K562 (cell line): ENCODE data around the gene HMGXB3. TPM values are rescaled to one million over a fixed set of nuclear protein-coding genes. Genes with fewer than 3 reads are reported as not detected.

Experiments
- ADNP ChIP-seq: fragments of 200-800 bp; sonication (Bioruptor generic); IDR thresholded peaks from 2 replicates; pipeline ENCODE4 v1.6.1; 2016; ENCODE audit warnings: missing genetic modification characterization, missing compliant biosample characterization
- BACH1 ChIP-seq: fragments of 200-800 bp; sonication (Bioruptor generic); IDR thresholded peaks from 2 replicates; pipeline ENCODE4 v1.6.1; 2016; ENCODE audit warnings: missing genetic modification characterization, missing compliant biosample characterization
- CBFA2T2 ChIP-seq: fragments of 450-650 bp; conservative IDR thresholded peaks from 2 replicates; pipeline ENCODE4 v1.6.1; 2017; ENCODE audit warnings: mild to moderate bottlenecking
- CEBPG ChIP-seq, 3 experiments: fragments of 200-800 bp in 1 of 3; sonication (Bioruptor generic) in 1 of 3; sonication (generic) in 1 of 3; formaldehyde crosslinking in 1 of 3; IDR thresholded peaks in 2 of 3; conservative IDR thresholded peaks in 1 of 3; 2 replicates each; pipeline versions ENCODE4 v1.6.1 to v1.8.0; 2016 to 2022; ENCODE audit warnings: missing compliant biosample characterization in 2 of 3, missing genetic modification characterization in 2 of 3, mild to moderate bottlenecking in 1 of 3, missing genetic modification reagents in 1 of 3
- GTF2E2 ChIP-seq: fragments of 200-800 bp; sonication (Bioruptor generic); IDR thresholded peaks from 2 replicates; pipeline ENCODE4 v1.6.1; 2016; ENCODE audit warnings: missing genetic modification characterization, missing compliant biosample characterization
- HNRNPL ChIP-seq: fragments of 200-400 bp; formaldehyde crosslinking; IDR thresholded peaks from 2 replicates; pipeline ENCODE4 v1.6.1; 2017; ENCODE audit warnings: low read depth, mild to moderate bottlenecking, low read length
- HOXB6 ChIP-seq: fragments of 250-450 bp; sonication (Bioruptor Pico); IDR thresholded peaks from 2 replicates; pipeline ENCODE4 v1.5.1; 2022; ENCODE audit warnings: mild to moderate bottlenecking, borderline replicate concordance
- LCOR ChIP-seq: sonication (generic); formaldehyde crosslinking; IDR thresholded peaks from 2 replicates; pipeline ENCODE4 v1.8.0; 2022; ENCODE audit warnings: mild to moderate bottlenecking, missing genetic modification reagents
- MTA1 ChIP-seq: fragments of 450-650 bp; IDR thresholded peaks from 2 replicates; pipeline ENCODE4 v1.6.1; 2017; ENCODE audit warnings: borderline replicate concordance
- NCOA2 ChIP-seq, 2 experiments: fragments of 450-650 bp; IDR thresholded peaks; 2 replicates each; pipeline ENCODE4 v1.6.1; 2018; ENCODE audit warnings: mild to moderate bottlenecking in 2 of 2, moderate library complexity in 1 of 2; ENCODE audit not compliant: partially characterized antibody in 2 of 2
- NFRKB ChIP-seq: fragments of 450-650 bp; IDR thresholded peaks from 2 replicates; pipeline ENCODE4 v1.6.1; 2016; ENCODE audit warnings: low read depth
- NR2C1 ChIP-seq, 2 experiments: fragments of 450-650 bp; IDR thresholded peaks; 2 replicates each; pipeline ENCODE4 v1.6.1; 2017; ENCODE audit warnings: mild to moderate bottlenecking in 2 of 2, antibody characterized with exemption in 1 of 2, inconsistent platforms in 1 of 2, missing compliant biosample characterization in 1 of 2, missing genetic modification characterization in 1 of 2
- NUFIP1 ChIP-seq: fragments of 450-650 bp; IDR thresholded peaks from 2 replicates; pipeline ENCODE4 v1.6.1; 2018; ENCODE audit not compliant: partially characterized antibody
- POLR2B ChIP-seq: fragments of 450-650 bp; IDR thresholded peaks from 2 replicates; pipeline ENCODE4 v1.6.1; 2018; ENCODE audit warnings: low read depth; ENCODE audit not compliant: partially characterized antibody
- RCOR1 ChIP-seq, 2 experiments: IDR thresholded peaks; 2 replicates each; pipeline ENCODE4 v1.6.1; 2012; ENCODE audit warnings: low read depth in 2 of 2, low read length in 2 of 2, borderline replicate concordance in 1 of 2, improper control_type of control experiment in 1 of 2
- RNF219 ChIP-seq: fragments of 250-450 bp; sonication (Bioruptor Pico); IDR thresholded peaks from 2 replicates; pipeline ENCODE4 v1.5.0; 2022; ENCODE audit warnings: mild to moderate bottlenecking
- SMC3 ChIP-seq: conservative IDR thresholded peaks from 2 replicates; pipeline ENCODE4 v1.6.1; 2011; ENCODE audit warnings: low read depth, low read length, improper control_type of control experiment; ENCODE audit not compliant: insufficient read depth
- TAF1 ChIP-seq: IDR thresholded peaks from 2 replicates; pipeline ENCODE4 v1.6.1; 2011; ENCODE audit warnings: mild to moderate bottlenecking, low read length, moderate library complexity; ENCODE audit not compliant: insufficient read depth, control insufficient read depth, severe bottlenecking; ENCODE audit errors: extremely low read depth
- ZBED1 ChIP-seq: IDR thresholded peaks from 2 replicates; pipeline ENCODE4 v1.6.1; 2014
- ZFP91 ChIP-seq: sonication (generic); formaldehyde crosslinking; IDR thresholded peaks from 2 replicates; pipeline ENCODE4 v1.8.0; 2022; ENCODE audit warnings: mild to moderate bottlenecking, missing genetic modification reagents
- ZNF695 ChIP-seq: fragments of 450-650 bp; formaldehyde crosslinking; IDR thresholded peaks from 2 replicates; pipeline ENCODE4 v1.4.0; 2020; ENCODE audit warnings: mild to moderate bottlenecking, moderate library complexity
- polyA plus RNA-seq, 8 experiments: library from polyadenylated mRNA; depleted of rRNA in 4 of 8; stranded (reverse) in 5 of 8; unstranded in 3 of 8; fragments of >200 nt; fragmentation: Nextera tagmentation in 2 of 8; fragmentation: Illumina TruSeq in 1 of 8; extraction: Ambion mirVana in 2 of 8; extraction: Trizol in 1 of 8; gene quantifications; 2 replicates each; pipeline versions ENCODE4 v1.2.1 to v1.2.3, GENCODE V29; 2011 to 2014; ENCODE audit warnings: inconsistent platforms in 1 of 8, missing spikeins in 1 of 8
- total RNA-seq, 7 experiments: library from RNA; depleted of rRNA in 6 of 7; stranded (reverse); fragments of >200 nt in 6 of 7; fragmentation: Illumina TruSeq in 2 of 7; extraction: Trizol in 2 of 7; gene quantifications; 2 replicates each; pipeline versions ENCODE4 v1.2.1 to v1.2.3, GENCODE V29; 2011 to 2021; ENCODE audit warnings: low replicate concordance in 1 of 7

The HMGXB3 gene
- total and polyA plus RNA-seq, 9 of the 15 experiments (the other 6 are each of a cell fraction or from before 2014, with no cell fraction given) = 1.8 to 44.1 (median 32.2) TPM

GRCh38 chr5:150000256-150000989 is at the start of gene HMGXB3, which contains the start of gene TIGD6 (continued):
- TF ChIP-seq CEBPG (CRISPR knock-in tag; IDR thresholded peaks at IDR 0.05) = 0 out of 2 replicates have a peak, but pooled peaks have one; percentile 51
- no peak for TF ChIP-seq CEBPG (tag; conservative IDR thresholded peaks at IDR 0.05 in 1 of 2, IDR thresholded peaks at IDR 0.05 in 1 of 2)
- TF ChIP-seq TAF1 = peak; percentile 92
- TF ChIP-seq ADNP (tag) = no peak
- peak; percentile 100 for TF ChIP-seq ZBED1
- peak; percentile 68; the same call in 1 of the 2 replicates for TF ChIP-seq NFRKB
- peak; percentile 71 for TF ChIP-seq POLR2B
- TF ChIP-seq CBFA2T2 = peak; percentile 29
- peak; percentile 78; the same call in 1 of the 2 replicates for TF ChIP-seq LCOR (CRISPR knock-in tag)
- peak in 1 of 2 experiments; percentile 52; a peak in 1 of 4 replicates for TF ChIP-seq RCOR1 (IDR thresholded peaks at IDR 0.05; ENCODE audit: borderline replicate concordance in 1 of 2, low read depth in 2 of 2, low read length in 2 of 2)
- TF ChIP-seq ZFP91 (CRISPR knock-in tag) = no peak
- TF ChIP-seq MTA1 = peak; percentile 92
- TF ChIP-seq NR2C1 (IDR thresholded peaks at IDR 0.05) = peak; percentile 96
- peak; percentile 98 for TF ChIP-seq NR2C1 (tag; IDR thresholded peaks at IDR 0.05)
- TF ChIP-seq ZNF695 (CRISPR knock-in tag) = no peak
- 0 out of 2 replicates have a peak, but pooled peaks have one; percentile 34 for TF ChIP-seq HNRNPL
- TF ChIP-seq NCOA2 (IDR thresholded peaks at IDR 0.05; ENCODE audit: partially characterized antibody in 2 of 2) = no peak
- no peak for TF ChIP-seq HOXB6 (CRISPR knock-in tag)
- no peak for TF ChIP-seq BACH1 (tag)
- TF ChIP-seq NUFIP1 = no peak
- no peak for TF ChIP-seq SMC3
- TF ChIP-seq GTF2E2 (tag) = peak; percentile 65; the same call in 1 of the 2 replicates
- TF ChIP-seq RNF219 (CRISPR knock-in tag) = no peak
